GM10266 (cell line): Measurements from ENCODE around the gene NAA10.

Experiments
- DNase-seq: peaks from one replicate; pipeline ENCODE4 v3.0.0; 2012; ENCODE audit errors: extremely low spot score
- TF ChIP-seq, protein P1 (sequence below): IDR thresholded peaks from 2 replicates; pipeline ENCODE4 v1.5.1; 2012; ENCODE audit warnings: mild to moderate bottlenecking, low read depth; ENCODE audit not compliant: control insufficient read depth, insufficient read depth; ENCODE audit errors: missing control alignments

Gene NAA10

DNA sequence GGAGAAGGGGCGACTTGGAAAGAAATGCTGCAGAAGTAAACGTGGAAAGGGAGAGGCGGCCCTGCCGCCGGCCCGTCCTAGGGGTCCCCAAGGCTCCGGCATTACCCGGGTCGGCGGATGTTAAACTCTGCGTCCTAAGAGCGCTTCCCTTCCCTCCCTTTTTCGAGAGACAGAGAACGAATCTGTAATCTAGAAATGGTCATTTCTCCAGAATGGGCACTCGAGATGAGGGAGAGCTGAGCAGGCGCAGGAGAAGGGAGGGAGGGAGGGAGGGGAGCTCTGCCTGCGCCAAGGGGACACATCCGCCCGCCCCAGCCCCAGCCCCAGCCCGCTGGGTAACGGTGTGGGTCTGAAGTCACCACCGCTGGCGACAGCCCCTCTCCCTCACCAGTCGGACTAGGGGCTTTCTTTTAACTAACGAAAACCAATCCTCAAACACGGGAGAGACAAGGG, 35.1 kb upstream of the NAA10 start:
- DNase-seq, result no peak
- TF ChIP-seq, protein P1, sequence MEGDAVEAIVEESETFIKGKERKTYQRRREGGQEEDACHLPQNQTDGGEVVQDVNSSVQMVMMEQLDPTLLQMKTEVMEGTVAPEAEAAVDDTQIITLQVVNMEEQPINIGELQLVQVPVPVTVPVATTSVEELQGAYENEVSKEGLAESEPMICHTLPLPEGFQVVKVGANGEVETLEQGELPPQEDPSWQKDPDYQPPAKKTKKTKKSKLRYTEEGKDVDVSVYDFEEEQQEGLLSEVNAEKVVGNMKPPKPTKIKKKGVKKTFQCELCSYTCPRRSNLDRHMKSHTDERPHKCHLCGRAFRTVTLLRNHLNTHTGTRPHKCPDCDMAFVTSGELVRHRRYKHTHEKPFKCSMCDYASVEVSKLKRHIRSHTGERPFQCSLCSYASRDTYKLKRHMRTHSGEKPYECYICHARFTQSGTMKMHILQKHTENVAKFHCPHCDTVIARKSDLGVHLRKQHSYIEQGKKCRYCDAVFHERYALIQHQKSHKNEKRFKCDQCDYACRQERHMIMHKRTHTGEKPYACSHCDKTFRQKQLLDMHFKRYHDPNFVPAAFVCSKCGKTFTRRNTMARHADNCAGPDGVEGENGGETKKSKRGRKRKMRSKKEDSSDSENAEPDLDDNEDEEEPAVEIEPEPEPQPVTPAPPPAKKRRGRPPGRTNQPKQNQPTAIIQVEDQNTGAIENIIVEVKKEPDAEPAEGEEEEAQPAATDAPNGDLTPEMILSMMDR, result no peak

DNA sequence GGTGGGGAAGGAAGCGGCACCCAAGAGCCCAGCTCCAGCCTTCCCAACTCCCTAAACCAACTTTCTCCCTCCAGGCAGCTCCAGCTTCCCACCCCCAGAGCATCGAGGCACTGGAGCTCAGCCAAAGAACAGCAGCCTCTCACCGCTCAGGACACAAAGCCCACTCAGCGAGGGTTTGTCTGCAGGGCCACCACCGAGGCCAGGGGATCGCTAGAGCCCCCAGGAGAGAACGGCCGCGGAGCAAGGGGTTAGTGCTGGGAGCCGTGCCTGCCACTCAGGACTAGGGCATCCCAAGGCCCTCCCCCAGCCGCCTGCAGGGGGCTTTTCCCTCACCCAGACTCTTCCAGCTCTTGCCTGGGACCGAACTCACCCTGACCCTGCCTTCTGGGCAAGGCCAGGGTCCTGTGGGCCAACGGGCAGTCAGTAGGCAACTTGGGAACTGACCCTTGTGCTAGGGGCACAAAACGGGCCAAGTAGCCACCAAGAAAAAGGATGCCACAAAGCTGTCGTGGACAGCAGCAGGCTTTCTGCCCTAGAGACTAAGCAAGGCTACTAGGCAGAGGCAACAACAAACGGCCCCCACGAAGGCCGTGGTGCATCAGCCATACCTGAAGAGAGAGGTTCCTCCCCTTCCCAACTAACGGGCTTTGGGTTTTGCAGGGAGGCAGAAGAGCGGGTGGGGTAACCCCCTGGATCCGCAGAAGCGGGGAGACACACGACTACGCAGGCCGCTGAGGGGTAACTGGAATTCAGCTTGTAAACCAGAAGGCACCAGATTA, 34.5 kb upstream of the NAA10 start:
- TF ChIP-seq, protein P1, result no peak
- DNase-seq, result no peak

DNA sequence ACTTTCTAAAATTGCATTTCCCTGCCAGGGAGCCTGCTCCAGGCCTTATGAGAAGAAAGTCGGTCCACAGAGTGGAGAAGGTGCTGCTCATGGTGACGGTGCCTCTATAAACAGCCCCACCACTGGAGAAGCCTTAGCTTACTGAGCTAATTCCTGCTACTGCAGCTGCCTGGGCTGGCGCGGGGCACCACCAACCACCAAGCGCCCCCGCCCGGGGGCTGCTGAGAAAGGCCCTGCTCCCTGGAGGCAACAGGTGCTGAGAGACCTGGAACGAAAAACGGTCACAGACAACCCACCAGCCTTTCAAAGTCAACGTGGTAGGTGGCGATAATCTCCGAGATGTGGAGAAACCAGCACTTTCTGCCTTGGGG, 33.9 kb upstream of the NAA10 start:
- DNase-seq, result no peak
- TF ChIP-seq, protein P1, result peak; percentile 38

DNA sequence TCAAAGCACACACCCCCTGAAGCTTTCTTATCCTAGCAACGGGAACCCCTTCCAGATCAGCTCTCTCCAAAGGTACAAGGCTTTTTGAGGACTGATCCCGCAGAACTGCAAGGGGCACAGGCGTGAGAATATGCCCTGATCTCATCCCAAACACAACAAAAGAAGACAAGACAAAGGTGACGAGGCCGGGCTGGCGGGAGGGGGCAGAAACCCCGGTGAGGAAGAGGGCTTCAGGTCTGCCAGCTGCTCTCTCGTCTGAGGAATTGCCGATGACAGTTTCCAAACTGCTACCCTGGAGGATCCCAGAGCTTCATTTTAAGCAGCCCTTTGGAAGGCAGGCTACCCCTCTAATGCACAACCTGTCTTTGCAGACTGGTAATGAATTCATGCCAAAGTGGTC, 33.4 kb upstream of the NAA10 start:
- TF ChIP-seq, protein P1, result no peak
- no peak for DNase-seq

DNA sequence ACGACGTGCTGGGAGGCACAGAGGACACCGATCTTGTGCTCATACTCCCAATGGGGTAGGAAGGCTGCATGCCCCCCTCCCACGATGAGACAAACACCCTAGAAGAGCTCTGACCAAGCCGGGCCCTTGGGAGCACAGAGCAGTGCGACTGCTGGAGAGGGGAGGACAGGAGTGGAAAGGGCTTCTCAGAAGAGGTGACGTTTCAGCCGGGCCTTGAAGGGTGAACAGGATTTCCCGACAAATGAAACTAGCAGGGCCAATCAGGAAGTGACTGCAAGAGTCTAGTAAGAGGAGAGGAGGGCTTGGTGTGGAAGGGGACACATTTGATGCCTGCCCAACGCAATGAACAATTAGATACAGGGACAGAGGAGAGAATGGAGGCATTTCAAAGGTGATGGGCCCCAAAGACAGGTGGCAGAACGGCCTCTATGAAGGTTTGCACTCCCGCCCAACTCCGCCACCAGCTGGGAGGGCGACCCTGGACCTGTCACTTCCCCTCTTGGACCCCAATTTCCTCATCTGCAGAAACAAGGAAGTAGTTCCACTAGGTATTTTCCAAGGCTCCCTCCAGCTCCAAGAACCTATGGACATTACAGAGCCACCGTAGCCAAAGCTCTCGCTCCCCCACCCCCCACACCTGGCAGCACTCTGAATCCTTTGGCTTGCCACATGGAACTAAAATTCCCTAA, 32.8 kb upstream of the NAA10 start:
- TF ChIP-seq, protein P1, result no peak
- no peak for DNase-seq

DNA sequence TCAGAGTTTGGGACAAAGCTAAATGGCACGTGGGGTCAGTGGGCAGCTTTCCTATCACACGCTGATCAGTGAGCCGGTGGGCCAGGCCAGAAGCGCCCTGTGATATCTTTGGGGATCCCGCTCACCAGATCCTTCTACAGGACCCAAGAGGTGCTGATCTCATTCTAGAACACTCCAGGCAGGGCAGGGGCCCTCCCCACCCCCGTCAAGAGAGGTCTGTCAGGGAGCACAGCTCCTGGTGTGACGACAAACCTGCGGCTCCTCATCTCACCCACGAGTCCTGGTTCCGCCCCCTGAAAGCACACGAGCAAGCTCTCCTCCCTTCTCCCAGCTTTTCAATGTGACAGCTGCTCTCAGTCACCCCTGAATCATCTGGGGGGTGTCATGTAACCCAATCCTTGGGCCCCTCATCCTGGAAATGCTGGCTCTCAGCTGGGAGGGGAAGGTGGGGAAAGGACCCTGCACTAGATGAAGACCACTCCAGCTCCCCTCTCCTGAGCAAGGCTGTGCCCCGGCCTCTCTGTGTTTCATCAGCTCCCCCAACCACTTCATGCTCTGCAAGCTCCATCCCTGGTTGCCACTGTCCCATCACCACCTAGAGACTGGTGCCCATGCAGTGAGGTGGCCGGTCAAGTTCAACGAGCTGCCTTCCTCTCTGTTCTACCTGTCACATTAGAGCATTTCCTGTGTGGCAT, 32.2 kb upstream of the NAA10 start:
- DNase-seq, result no peak
- TF ChIP-seq, protein P1, result no peak

DNA sequence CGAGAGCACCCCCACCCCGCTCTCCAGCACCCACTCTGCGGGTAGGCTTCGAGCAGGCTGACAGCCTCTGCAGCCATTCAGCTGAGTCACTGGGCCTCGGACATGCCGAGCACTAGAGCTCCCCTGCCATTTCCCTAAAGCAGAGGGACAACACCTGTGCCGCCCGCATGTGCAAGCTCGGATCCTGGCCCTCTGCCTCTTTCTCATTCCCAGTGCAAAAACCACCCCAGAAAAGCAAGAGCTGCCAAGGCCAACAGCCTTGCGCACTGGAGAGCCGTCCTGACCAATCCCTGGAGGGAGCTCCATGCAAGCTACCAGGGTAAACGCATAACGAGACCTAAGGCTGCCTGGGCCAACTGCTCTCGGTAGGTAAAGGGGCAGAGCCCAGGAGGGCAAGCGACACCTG, 31.4 kb upstream of the NAA10 start:
- no peak for DNase-seq
- TF ChIP-seq, protein P1, result no peak
